Measurements from ENCODE around the gene NUAK1. TPM values are rescaled to one million over a fixed set of nuclear protein-coding genes. Genes with fewer than 3 reads are reported as not detected.
"Not testable (repeated sequence)": the region's sequence is repeated elsewhere in the genome, so short reads cannot be mapped to it uniquely, and the experiment has no call there.

Gene NUAK1
- total RNA-seq, 4 donors from 2014 or later, result 7.1 to 19.8 (median 10.7) TPM

DNA sequence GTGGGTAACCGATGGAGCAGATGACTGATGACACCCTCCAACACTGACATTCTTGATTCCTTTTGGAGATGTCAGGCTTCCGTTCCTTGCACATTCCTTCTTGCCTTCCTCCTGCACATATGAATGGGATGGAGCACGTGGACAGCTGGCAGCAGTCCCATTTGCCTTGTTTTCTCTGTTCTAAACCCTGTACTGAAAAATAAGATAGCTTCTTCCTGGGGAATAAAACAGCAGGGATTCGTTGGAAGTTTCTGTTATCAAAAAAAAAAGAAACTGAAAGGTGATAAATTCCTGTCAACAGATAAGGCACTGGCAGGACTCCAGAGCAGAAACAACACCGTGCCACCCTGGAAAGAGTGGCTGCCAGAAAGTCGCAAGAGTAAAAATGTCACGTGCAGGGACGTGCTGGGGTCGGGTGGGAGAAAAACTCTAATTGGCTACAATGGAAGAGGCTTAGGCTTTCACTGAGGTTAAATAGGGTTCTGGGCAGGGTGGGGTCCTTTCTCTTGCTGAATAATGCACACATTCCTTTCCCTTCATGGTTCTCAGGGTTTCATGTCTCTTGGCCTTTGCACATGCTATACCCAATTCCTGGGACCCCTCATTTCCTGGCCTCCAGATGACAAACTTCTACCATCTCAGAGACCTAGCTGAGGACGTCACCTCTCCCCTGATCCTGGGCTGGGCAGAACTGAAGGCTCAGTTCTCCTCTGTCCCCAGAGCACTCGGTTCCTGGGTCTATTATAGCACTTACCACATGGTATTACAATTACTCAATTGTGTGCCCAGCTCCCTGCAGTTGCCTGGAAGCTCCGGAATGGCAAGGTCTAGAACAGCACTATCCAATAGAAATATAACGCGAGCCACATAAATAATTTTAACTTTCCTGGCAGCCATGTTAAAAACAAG, 7.0 kb upstream of the NUAK1 start:
- no peak overlapping the region for H3K27ac ChIP-seq (replicated peaks in 1 of 4)
- intact Hi-C loops (cut with DNase I), result no loop called here
- TF ChIP-seq POLR2AphosphoS5 (IDR thresholded peaks at IDR 0.05) (no peak), POLR2A (IDR thresholded peaks at IDR 0.05; ENCODE audit: low read depth) (no peak), CTCF (IDR thresholded peaks at IDR 0.05) (no peak), EP300 (IDR thresholded peaks at IDR 0.05) (no peak)
- DNase-seq (ENCODE audit: extremely low spot score), result no peak
- 58% methylated on average over 14 of the region's 14 CpGs for WGBS
- H3K36me3 ChIP-seq, result no peaks in the 10 kb centered on the region
- peaks cover 16 to 36% (median 25%) of the 10 kb centered on the region in 4 donors for H3K4me1 ChIP-seq
- H3K4me3 ChIP-seq, result no peak overlapping the region
- H3K9me3 ChIP-seq, result no peaks in the 10 kb centered on the region
- H3K27me3 ChIP-seq, result no peaks in the 10 kb centered on the region

- intact Hi-C loops (cut with DNase I), result no loop called here
Observed at GRCh38 chr12:106144847-106145246, 6.1 kb upstream of the NUAK1 start.

GRCh38 chr12:106142591-106143261, 4.0 kb upstream of the NUAK1 start:
- Histone ChIP-seq H3K4me1 (peaks cover 23 to 41% (median 36%) of the 10 kb centered on the region in 4 donors), H3K4me3 (no peak overlapping the region), H3K27ac (replicated peaks in 1 of 4) (no peak overlapping the region), H3K9me3 (no peaks in the 10 kb centered on the region), H3K27me3 (peaks cover 0 to 14% (median 0%) of the 10 kb centered on the region in 4 donors), H3K36me3 (no peaks in the 10 kb centered on the region)
- no peak for TF ChIP-seq CTCF (IDR thresholded peaks at IDR 0.05)
- no peak for TF ChIP-seq POLR2AphosphoS5 (IDR thresholded peaks at IDR 0.05)
- TF ChIP-seq POLR2A (IDR thresholded peaks at IDR 0.05; ENCODE audit: low read depth), result no peak
- no peak for TF ChIP-seq EP300 (IDR thresholded peaks at IDR 0.05)
- intact Hi-C loops (cut with DNase I), result no loop called here
- 76% methylated on average over 7 of the region's 7 CpGs for WGBS
- no peak for DNase-seq (ENCODE audit: extremely low spot score)

More at GRCh38 chr12:106144847-106145246, 6.1 kb upstream of the NUAK1 start:
- peaks cover 0 to under 1% (median 0%) of the 10 kb centered on the region in 4 donors for H3K27me3 ChIP-seq
- TF ChIP-seq POLR2A (IDR thresholded peaks at IDR 0.05; ENCODE audit: low read depth), result no peak
- no peak for TF ChIP-seq EP300 (IDR thresholded peaks at IDR 0.05)
- TF ChIP-seq POLR2AphosphoS5 (IDR thresholded peaks at IDR 0.05), result no peak
- TF ChIP-seq CTCF (IDR thresholded peaks at IDR 0.05), result no peak
- no peak overlapping the region for H3K4me3 ChIP-seq
- WGBS, result 83% methylated on average over 2 of the region's 2 CpGs
- H3K9me3 ChIP-seq, result no peaks in the 10 kb centered on the region
- H3K27ac ChIP-seq (replicated peaks in 1 of 4), result no peak overlapping the region
- DNase-seq (ENCODE audit: extremely low spot score), result no peak
- peaks cover 26 to 41% (median 31%) of the 10 kb centered on the region in 4 donors for H3K4me1 ChIP-seq
- H3K36me3 ChIP-seq, result no peaks in the 10 kb centered on the region

GRCh38 chr12:106141920-106142319, 3.2 kb upstream of the NUAK1 start:
- H3K4me3 ChIP-seq; H3K36me3 ChIP-seq; H3K9me3 ChIP-seq; intact Hi-C loops (cut with DNase I); H3K27ac ChIP-seq (replicated peaks in 1 of 4); DNase-seq (ENCODE audit: extremely low spot score): not testable (repeated sequence)
- H3K27me3 ChIP-seq, result peaks cover 0 to 14% (median 0%) of the 10 kb centered on the region in 4 donors
- WGBS, result 89% methylated on average over 8 of the region's 8 CpGs
- peaks cover 23 to 45% (median 40%) of the 10 kb centered on the region in 4 donors for H3K4me1 ChIP-seq

DNA sequence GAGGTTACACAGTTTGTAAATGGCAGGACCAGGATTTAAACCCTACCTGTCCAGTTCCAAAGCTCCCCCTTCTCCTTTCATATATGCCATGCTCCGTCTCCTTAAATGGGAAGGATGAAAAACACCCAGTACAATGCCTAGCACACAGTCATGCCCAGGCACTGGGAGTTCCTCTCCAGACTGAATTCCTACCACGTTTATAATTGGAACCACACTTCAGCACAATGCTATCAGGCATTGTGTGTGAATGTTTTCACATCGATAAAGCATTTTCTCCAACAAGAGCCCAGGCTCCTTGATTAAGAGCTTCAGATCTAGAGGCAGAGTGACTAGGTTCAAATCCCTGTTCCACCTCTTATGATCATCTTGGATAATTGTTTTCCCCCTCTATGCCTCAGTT, 2.7 kb upstream of the NUAK1 start:
- 78% methylated on average over 3 of the region's 3 CpGs for WGBS
- Histone ChIP-seq H3K4me3 (no peak overlapping the region), H3K4me1 (peaks cover 23 to 48% (median 43%) of the 10 kb centered on the region in 4 donors), H3K36me3 (no peaks in the 10 kb centered on the region), H3K9me3 (no peaks in the 10 kb centered on the region), H3K27me3 (peaks cover 0 to 14% (median 0%) of the 10 kb centered on the region in 4 donors), H3K27ac (replicated peaks in 1 of 4) (no peak overlapping the region)
- TF ChIP-seq POLR2AphosphoS5 (IDR thresholded peaks at IDR 0.05) (no peak), EP300 (IDR thresholded peaks at IDR 0.05) (no peak), CTCF (IDR thresholded peaks at IDR 0.05) (no peak), POLR2A (IDR thresholded peaks at IDR 0.05; ENCODE audit: low read depth) (no peak)
- DNase-seq (ENCODE audit: extremely low spot score), result no peak
- intact Hi-C loops (cut with DNase I), result no loop called here
